Kidney glomerular epithelial cell (primary cell): ENCODE data around the gene UGT1A5.

Experiments used
- DNase-seq: peaks from one replicate; lab custom pipeline; 2025; lab: John Stamatoyannopoulos, UW

UGT1A5 gene

GRCh38 chr2:233780771-233781170, 68.1 kb downstream of the UGT1A5 start:
- DNase-seq = no peak

- no peak for DNase-seq
Measured at GRCh38 chr2:233789554-233789953, 76.8 kb downstream of the UGT1A5 start.

- DNase-seq = no peak
Measured at GRCh38 chr2:233791151-233791882, 78.6 kb downstream of the UGT1A5 start.

GRCh38 chr2:233791883-233792329, 79.2 kb downstream of the UGT1A5 start:
- DNase-seq = no peak

GRCh38 chr2:233792720-233793119, 80.0 kb downstream of the UGT1A5 start:
- DNase-seq = no peak

- no peak for DNase-seq
Measured at GRCh38 chr2:233793465-233794127, 80.9 kb downstream of the UGT1A5 start.

- no peak for DNase-seq
Measured at GRCh38 chr2:233794128-233794658, 81.5 kb downstream of the UGT1A5 start.

- no peak for DNase-seq
Measured at GRCh38 chr2:233795735-233796171, 83.0 kb downstream of the UGT1A5 start.

- no peak for DNase-seq
Measured at GRCh38 chr2:233796254-233796653, 83.5 kb downstream of the UGT1A5 start.

GRCh38 chr2:233798335-233799086, 85.8 kb downstream of the UGT1A5 start:
- no peak for DNase-seq

GRCh38 chr2:233799087-233799665, 86.5 kb downstream of the UGT1A5 start:
- DNase-seq = no peak

- DNase-seq = no peak
Measured at GRCh38 chr2:233799716-233800115, 87.0 kb downstream of the UGT1A5 start.

GRCh38 chr2:233800208-233800607, 87.5 kb downstream of the UGT1A5 start:
- no peak for DNase-seq

- DNase-seq = no peak
Measured at GRCh38 chr2:233801357-233802131, 88.8 kb downstream of the UGT1A5 start.

GRCh38 chr2:233802132-233802815, 89.6 kb downstream of the UGT1A5 start:
- DNase-seq = no peak

GRCh38 chr2:233803292-233803911, 90.7 kb downstream of the UGT1A5 start:
- no peak for DNase-seq

- DNase-seq = no peak
Measured at GRCh38 chr2:233803994-233804393, 91.3 kb downstream of the UGT1A5 start.

- no peak for DNase-seq
Measured at GRCh38 chr2:233807215-233807865, 94.6 kb downstream of the UGT1A5 start.
